ENCODE data around the gene GABRG2.

GABRG2 gene

DNA sequence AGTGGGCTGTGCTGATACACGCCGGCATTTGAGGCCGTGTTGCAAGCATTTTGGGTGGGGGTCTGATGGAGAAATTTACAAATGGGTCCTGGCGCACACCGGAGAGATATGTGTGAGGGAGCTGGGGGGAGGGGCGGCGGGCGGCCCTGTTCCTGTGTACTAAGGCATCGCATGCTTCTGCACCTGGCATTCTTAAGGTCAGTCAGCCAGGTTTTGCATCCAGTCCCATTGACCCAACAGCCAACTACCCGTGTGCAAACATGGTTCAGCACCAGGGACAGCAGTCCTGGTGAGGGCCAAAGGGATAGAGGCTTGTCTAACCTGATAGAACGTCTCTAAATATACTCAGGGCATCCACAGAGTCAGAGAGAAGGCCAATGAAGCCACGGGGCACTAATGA is 839 bp downstream of the GABRG2 start (continued):
- TF ChIP-seq, protein P1, sequence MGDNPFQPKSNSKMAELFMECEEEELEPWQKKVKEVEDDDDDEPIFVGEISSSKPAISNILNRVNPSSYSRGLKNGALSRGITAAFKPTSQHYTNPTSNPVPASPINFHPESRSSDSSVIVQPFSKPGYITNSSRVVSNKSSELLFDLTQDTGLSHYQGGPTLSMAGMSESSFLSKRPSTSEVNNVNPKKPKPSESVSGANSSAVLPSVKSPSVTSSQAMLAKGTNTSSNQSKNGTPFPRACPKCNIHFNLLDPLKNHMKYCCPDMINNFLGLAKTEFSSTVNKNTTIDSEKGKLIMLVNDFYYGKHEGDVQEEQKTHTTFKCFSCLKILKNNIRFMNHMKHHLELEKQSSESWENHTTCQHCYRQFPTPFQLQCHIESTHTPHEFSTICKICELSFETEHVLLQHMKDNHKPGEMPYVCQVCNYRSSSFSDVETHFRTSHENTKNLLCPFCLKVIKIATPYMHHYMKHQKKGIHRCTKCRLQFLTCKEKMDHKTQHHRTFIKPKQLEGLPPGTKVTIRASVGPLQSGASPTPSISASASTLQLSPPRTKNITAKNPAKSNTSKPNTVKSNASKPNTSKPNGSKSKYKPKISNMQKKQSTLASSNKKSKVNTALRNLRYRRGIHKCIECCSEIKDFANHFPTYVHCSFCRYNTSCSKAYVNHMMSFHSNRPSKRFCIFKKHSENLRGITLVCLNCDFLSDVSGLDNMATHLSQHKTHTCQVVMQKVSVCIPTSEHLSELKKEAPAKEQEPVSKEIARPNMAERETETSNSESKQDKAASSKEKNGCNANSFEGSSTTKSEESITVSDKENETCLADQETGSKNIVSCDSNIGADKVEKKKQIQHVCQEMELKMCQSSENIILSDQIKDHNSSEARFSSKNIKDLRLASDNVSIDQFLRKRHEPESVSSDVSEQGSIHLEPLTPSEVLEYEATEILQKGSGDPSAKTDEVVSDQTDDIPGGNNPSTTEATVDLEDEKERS (tag by site-specific recombination; IDR thresholded peaks at IDR 0.05) = no peak
- TF ChIP-seq, protein P2, sequence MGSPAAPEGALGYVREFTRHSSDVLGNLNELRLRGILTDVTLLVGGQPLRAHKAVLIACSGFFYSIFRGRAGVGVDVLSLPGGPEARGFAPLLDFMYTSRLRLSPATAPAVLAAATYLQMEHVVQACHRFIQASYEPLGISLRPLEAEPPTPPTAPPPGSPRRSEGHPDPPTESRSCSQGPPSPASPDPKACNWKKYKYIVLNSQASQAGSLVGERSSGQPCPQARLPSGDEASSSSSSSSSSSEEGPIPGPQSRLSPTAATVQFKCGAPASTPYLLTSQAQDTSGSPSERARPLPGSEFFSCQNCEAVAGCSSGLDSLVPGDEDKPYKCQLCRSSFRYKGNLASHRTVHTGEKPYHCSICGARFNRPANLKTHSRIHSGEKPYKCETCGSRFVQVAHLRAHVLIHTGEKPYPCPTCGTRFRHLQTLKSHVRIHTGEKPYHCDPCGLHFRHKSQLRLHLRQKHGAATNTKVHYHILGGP (tag by site-specific recombination; IDR thresholded peaks at IDR 0.05) = no peak

DNA sequence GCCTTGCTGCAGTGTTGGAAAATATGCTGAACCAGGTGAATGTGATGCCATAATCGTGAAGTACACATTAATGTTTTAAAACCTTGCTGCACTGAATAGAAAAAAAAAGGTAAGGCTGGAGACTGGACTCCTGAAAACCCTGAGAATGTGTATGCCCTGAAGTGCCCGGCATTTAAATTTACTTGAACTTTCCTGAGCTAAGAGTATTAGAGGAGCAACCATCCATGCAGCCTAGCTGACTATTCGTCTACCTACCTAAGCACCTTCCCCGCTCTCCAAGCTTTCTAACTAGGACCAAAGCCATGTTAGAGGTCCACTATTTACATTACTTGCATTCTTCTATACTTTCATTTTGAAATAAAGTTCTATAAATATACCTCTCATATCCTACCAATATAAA is 1.4 kb downstream of the GABRG2 start:
- CTCF ChIA-PET = no interaction called here
- H3K9me3 ChIP-seq (ENCODE audit: control insufficient read depth, insufficient read depth, low read depth, low read length) = no peaks in the 10 kb centered on the region
- no peaks in the 10 kb centered on the region for H3K4me1 ChIP-seq (ENCODE audit: control insufficient read depth, insufficient read depth, low read length)
- H3K36me3 ChIP-seq (ENCODE audit: control insufficient read depth in 2 of 2, insufficient read depth in 1 of 2, low read length in 2 of 2) = no peaks in the 10 kb centered on the region
- no peak overlapping the region for H3K4me3 ChIP-seq (ENCODE audit: low read depth, low read length)
- no peak overlapping the region for H3K27ac ChIP-seq (ENCODE audit: extremely low read depth, low read depth, low read length)
- POLR2A ChIA-PET = no interaction called here
- TF ChIP-seq ZNF837 (tag by site-specific recombination; IDR thresholded peaks at IDR 0.05) = no peak
- TF ChIP-seq, protein P3, sequence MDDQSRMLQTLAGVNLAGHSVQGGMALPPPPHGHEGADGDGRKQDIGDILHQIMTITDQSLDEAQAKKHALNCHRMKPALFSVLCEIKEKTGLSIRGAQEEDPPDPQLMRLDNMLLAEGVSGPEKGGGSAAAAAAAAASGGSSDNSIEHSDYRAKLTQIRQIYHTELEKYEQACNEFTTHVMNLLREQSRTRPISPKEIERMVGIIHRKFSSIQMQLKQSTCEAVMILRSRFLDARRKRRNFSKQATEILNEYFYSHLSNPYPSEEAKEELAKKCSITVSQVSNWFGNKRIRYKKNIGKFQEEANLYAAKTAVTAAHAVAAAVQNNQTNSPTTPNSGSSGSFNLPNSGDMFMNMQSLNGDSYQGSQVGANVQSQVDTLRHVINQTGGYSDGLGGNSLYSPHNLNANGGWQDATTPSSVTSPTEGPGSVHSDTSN (CRISPR knock-in tag; IDR thresholded peaks at IDR 0.05) = no peak
- no peak for TF ChIP-seq ZBTB1 (tag by site-specific recombination; IDR thresholded peaks at IDR 0.05)
- TF ChIP-seq ZXDB (tag by site-specific recombination; IDR thresholded peaks at IDR 0.05) = no peak
- TF ChIP-seq ZNF394 (tag by site-specific recombination; IDR thresholded peaks at IDR 0.05; ENCODE audit: borderline replicate concordance) = no peak
- no peak for TF ChIP-seq ZNF184 (tag by site-specific recombination; IDR thresholded peaks at IDR 0.05)
- no peak for TF ChIP-seq ZNF561 (tag by site-specific recombination; IDR thresholded peaks at IDR 0.05; ENCODE audit: borderline replicate concordance)
- TF ChIP-seq, protein P4, sequence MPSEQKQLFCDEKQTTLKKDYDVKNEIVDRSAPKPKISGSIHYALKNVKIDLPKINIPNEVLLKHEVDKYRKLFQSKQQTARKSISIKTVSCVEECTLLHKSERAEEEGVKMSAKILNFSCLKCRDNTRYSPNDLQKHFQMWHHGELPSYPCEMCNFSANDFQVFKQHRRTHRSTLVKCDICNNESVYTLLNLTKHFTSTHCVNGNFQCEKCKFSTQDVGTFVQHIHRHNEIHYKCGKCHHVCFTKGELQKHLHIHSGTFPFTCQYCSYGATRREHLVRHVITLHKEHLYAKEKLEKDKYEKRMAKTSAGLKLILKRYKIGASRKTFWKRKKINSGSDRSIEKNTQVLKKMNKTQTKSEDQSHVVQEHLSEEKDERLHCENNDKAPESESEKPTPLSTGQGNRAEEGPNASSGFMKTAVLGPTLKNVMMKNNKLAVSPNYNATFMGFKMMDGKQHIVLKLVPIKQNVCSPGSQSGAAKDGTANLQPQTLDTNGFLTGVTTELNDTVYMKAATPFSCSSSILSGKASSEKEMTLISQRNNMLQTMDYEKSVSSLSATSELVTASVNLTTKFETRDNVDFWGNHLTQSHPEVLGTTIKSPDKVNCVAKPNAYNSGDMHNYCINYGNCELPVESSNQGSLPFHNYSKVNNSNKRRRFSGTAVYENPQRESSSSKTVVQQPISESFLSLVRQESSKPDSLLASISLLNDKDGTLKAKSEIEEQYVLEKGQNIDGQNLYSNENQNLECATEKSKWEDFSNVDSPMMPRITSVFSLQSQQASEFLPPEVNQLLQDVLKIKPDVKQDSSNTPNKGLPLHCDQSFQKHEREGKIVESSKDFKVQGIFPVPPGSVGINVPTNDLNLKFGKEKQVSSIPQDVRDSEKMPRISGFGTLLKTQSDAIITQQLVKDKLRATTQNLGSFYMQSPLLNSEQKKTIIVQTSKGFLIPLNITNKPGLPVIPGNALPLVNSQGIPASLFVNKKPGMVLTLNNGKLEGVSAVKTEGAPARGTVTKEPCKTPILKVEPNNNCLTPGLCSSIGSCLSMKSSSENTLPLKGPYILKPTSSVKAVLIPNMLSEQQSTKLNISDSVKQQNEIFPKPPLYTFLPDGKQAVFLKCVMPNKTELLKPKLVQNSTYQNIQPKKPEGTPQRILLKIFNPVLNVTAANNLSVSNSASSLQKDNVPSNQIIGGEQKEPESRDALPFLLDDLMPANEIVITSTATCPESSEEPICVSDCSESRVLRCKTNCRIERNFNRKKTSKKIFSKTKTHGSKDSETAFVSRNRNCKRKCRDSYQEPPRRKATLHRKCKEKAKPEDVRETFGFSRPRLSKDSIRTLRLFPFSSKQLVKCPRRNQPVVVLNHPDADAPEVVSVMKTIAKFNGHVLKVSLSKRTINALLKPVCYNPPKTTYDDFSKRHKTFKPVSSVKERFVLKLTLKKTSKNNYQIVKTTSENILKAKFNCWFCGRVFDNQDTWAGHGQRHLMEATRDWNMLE (tag by site-specific recombination; conservative IDR thresholded peaks at IDR 0.05; ENCODE audit: low read depth) = no peak
- TF ChIP-seq ZNF266 (tag by site-specific recombination; IDR thresholded peaks at IDR 0.05; ENCODE audit: low read depth) = no peak
- no peak for TF ChIP-seq SCRT2 (tag by site-specific recombination; IDR thresholded peaks at IDR 0.05)
- TF ChIP-seq KLF8 (tag by site-specific recombination; IDR thresholded peaks at IDR 0.05) = no peak
- no peak for TF ChIP-seq YY1 (tag by site-specific recombination; IDR thresholded peaks at IDR 0.05)
- TF ChIP-seq, protein P5, sequence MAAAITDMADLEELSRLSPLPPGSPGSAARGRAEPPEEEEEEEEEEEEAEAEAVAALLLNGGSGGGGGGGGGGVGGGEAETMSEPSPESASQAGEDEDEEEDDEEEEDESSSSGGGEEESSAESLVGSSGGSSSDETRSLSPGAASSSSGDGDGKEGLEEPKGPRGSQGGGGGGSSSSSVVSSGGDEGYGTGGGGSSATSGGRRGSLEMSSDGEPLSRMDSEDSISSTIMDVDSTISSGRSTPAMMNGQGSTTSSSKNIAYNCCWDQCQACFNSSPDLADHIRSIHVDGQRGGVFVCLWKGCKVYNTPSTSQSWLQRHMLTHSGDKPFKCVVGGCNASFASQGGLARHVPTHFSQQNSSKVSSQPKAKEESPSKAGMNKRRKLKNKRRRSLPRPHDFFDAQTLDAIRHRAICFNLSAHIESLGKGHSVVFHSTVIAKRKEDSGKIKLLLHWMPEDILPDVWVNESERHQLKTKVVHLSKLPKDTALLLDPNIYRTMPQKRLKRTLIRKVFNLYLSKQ (tag by site-specific recombination; IDR thresholded peaks at IDR 0.05; ENCODE audit: borderline replicate concordance) = no peak
- no peak for TF ChIP-seq GLIS1 (tag by site-specific recombination; IDR thresholded peaks at IDR 0.05)
- no peak for TF ChIP-seq ZNF366 (tag by site-specific recombination; conservative IDR thresholded peaks at IDR 0.05)
- TF ChIP-seq ZNF571 (tag by site-specific recombination; IDR thresholded peaks at IDR 0.05) = no peak
- no peak for TF ChIP-seq SP7 (tag by site-specific recombination; IDR thresholded peaks at IDR 0.05)

Measured in HEK293 (cell line).